SK-N-SH treated with all-trans-retinoic acid at 6 μM for 48 hours (cell line): ENCODE results near the gene EDA.

ENCODE experiments used
- ATAC-seq: fragments of 200-7000 bp; cut with Tn5 transposase; 3 replicates; pipeline ENCODE4 v1.9.1; 2020; ENCODE audit warnings: mild to moderate bottlenecking, moderate library complexity
- ARNTL ChIP-seq: fragments of 450-650 bp; formaldehyde crosslinking; IDR thresholded peaks from 2 replicates; pipeline ENCODE4 v1.5.0; 2020; ENCODE audit warnings: low read depth, mild to moderate bottlenecking, moderate library complexity, borderline replicate concordance
- BACH2 ChIP-seq: fragments of 250-450 bp; sonication (Bioruptor Pico); IDR thresholded peaks from 2 replicates; pipeline ENCODE4 v1.9.0; 2021; ENCODE audit warnings: mild to moderate bottlenecking, borderline replicate concordance
- CSDC2 ChIP-seq: fragments of 250-450 bp; sonication (Bioruptor Pico); IDR thresholded peaks from 2 replicates; pipeline ENCODE4 v1.5.0; 2020; ENCODE audit warnings: mild to moderate bottlenecking, moderate library complexity
- ESRRG ChIP-seq: fragments of 250-450 bp; sonication (Bioruptor Pico); IDR thresholded peaks from 2 replicates; pipeline ENCODE4 v1.6.1; 2021; ENCODE audit warnings: mild to moderate bottlenecking
- GLIS3 ChIP-seq: fragments of 250-450 bp; sonication (Bioruptor Pico); IDR thresholded peaks from 2 replicates; pipeline ENCODE4 v1.5.0; 2020; ENCODE audit warnings: mild to moderate bottlenecking, moderate library complexity
- ISL1 ChIP-seq: fragments of 250-450 bp; sonication (Bioruptor Pico); IDR thresholded peaks from 2 replicates; pipeline ENCODE4 v2.1.2; 2022; ENCODE audit warnings: mild to moderate bottlenecking, moderate library complexity
- OSR1 ChIP-seq: fragments of 250-450 bp; sonication (Bioruptor Pico); IDR thresholded peaks from 2 replicates; pipeline ENCODE4 v1.8.0; 2022; ENCODE audit warnings: moderate library complexity, mild to moderate bottlenecking, inconsistent platforms
- PATZ1 ChIP-seq: fragments of 250-450 bp; sonication (Bioruptor Pico); IDR thresholded peaks from 2 replicates; pipeline ENCODE4 v1.8.0; 2020; ENCODE audit warnings: mild to moderate bottlenecking, moderate library complexity, borderline replicate concordance
- PPARA ChIP-seq: fragments of 250-450 bp; sonication (Bioruptor Pico); IDR thresholded peaks from 2 replicates; pipeline ENCODE4 v1.5.0; 2020; ENCODE audit warnings: mild to moderate bottlenecking, borderline replicate concordance
- SNAI2 ChIP-seq: fragments of 250-450 bp; sonication (Bioruptor Pico); IDR thresholded peaks from 2 replicates; pipeline ENCODE4 v1.5.0; 2020; ENCODE audit warnings: mild to moderate bottlenecking, moderate library complexity
- TCF4 ChIP-seq: fragments of 250-450 bp; sonication (Bioruptor Pico); IDR thresholded peaks from 2 replicates; pipeline ENCODE4 v1.8.0; 2021; ENCODE audit warnings: mild to moderate bottlenecking, moderate library complexity, borderline replicate concordance
- TOX ChIP-seq: fragments of 250-450 bp; sonication (Bioruptor Pico); IDR thresholded peaks from 2 replicates; pipeline ENCODE4 v1.8.0; 2021; ENCODE audit warnings: mild to moderate bottlenecking, moderate library complexity, borderline replicate concordance
- TSHZ2 ChIP-seq: fragments of 250-450 bp; sonication (Bioruptor Pico); IDR thresholded peaks from 2 replicates; pipeline ENCODE4 v1.5.0; 2020; ENCODE audit warnings: mild to moderate bottlenecking, moderate library complexity
- ZC3H10 ChIP-seq: fragments of 250-450 bp; sonication (Bioruptor Pico); IDR thresholded peaks from 2 replicates; pipeline ENCODE4 v1.5.1; 2021; ENCODE audit warnings: mild to moderate bottlenecking, moderate library complexity
- ZFP3 ChIP-seq: fragments of 250-450 bp; sonication (Bioruptor Pico); IDR thresholded peaks from 2 replicates; pipeline ENCODE4 v1.5.0; 2020; ENCODE audit warnings: mild to moderate bottlenecking, moderate library complexity
- ZFP30 ChIP-seq: fragments of 450-650 bp; formaldehyde crosslinking; IDR thresholded peaks from 2 replicates; pipeline ENCODE4 v1.5.0; 2022; ENCODE audit warnings: mild to moderate bottlenecking, moderate library complexity
- ZNF565 ChIP-seq: fragments of 450-650 bp; formaldehyde crosslinking; conservative IDR thresholded peaks from 2 replicates; pipeline ENCODE4 v1.5.0; 2020; ENCODE audit warnings: low read depth, mild to moderate bottlenecking, moderate library complexity
- ZNF70 ChIP-seq: fragments of 450-650 bp; formaldehyde crosslinking; IDR thresholded peaks from 2 replicates; pipeline ENCODE4 v1.5.0; 2020; ENCODE audit warnings: mild to moderate bottlenecking, moderate library complexity
- ZNF8 ChIP-seq: fragments of 450-650 bp; formaldehyde crosslinking; IDR thresholded peaks from 2 replicates; pipeline ENCODE4 v1.5.0; 2020; ENCODE audit warnings: mild to moderate bottlenecking, moderate library complexity
- TF ChIP-seq, protein P1 (sequence below): fragments of 250-450 bp; sonication (Bioruptor Pico); IDR thresholded peaks from 2 replicates; pipeline ENCODE4 v1.5.1; 2020; ENCODE audit warnings: low read depth, mild to moderate bottlenecking, moderate library complexity
- TF ChIP-seq, protein P2 (sequence below): fragments of 250-450 bp; sonication (Bioruptor Pico); IDR thresholded peaks from 2 replicates; pipeline ENCODE4 v1.5.1; 2021; ENCODE audit warnings: mild to moderate bottlenecking, moderate library complexity

The EDA gene

GRCh38 chrX:70029863-70030262 lies 413.9 kb downstream of the EDA start (continued):
- TF ChIP-seq TSHZ2 (CRISPR knock-in tag): no peak

GRCh38 chrX:70030301-70030767 lies 414.4 kb downstream of the EDA start:
- ATAC-seq: peak; percentile 82
- TF ChIP-seq, protein P1, sequence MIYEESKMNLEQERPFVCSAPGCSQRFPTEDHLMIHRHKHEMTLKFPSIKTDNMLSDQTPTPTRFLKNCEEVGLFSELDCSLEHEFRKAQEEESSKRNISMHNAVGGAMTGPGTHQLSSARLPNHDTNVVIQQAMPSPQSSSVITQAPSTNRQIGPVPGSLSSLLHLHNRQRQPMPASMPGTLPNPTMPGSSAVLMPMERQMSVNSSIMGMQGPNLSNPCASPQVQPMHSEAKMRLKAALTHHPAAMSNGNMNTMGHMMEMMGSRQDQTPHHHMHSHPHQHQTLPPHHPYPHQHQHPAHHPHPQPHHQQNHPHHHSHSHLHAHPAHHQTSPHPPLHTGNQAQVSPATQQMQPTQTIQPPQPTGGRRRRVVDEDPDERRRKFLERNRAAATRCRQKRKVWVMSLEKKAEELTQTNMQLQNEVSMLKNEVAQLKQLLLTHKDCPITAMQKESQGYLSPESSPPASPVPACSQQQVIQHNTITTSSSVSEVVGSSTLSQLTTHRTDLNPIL: no peak

- no peak for TF ChIP-seq ZNF70 (CRISPR knock-in tag)
- no peak for TF ChIP-seq ESRRG (CRISPR knock-in tag)
- ATAC-seq: no peak
Observed at GRCh38 chrX:70032792-70033191, 416.9 kb downstream of the EDA start.

DNA sequence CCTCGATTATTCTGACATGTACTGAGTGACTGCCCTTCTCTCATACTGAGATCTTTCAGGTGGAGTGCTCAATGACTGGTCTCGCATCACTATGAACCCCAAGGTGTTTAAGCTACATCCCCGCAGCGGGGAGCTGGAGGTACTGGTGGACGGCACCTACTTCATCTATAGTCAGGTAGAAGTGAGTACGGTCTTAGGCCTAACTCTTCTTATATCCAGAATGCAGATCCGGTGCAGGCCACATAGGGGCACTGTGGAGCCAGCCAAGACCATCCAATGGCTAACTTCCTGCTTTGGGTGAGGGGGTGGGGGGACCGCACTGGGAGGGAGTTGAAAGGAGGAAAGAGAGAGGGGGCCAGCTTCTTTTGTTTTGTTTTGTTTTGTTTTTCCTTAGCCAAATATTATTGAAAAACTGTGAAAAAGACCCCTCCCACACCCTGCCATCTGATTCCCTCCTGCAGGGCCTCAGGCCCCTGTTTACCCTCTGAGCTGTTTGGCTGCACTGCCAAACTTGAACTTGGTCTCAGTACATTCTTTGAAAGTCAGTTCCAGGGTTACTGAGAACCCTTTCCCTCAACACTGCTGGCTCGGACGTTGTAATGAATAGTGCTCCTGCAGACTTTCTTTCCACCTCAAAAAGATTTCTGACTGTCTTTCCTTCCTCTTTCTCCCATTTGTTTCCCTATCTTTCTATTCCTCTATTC lies 417.6 kb downstream of the EDA start:
- ATAC-seq: peak; percentile 84
- TF ChIP-seq ZFP3 (CRISPR knock-in tag) (no peak), ZNF8 (CRISPR knock-in tag) (no peak), PPARA (CRISPR knock-in tag) (no peak), BACH2 (no peak), ESRRG (CRISPR knock-in tag) (no peak), ZNF565 (no peak), ISL1 (no peak), TCF4 (CRISPR knock-in tag) (no peak), SNAI2 (no peak), ZNF70 (CRISPR knock-in tag) (no peak), ZC3H10 (CRISPR knock-in tag) (no peak), OSR1 (CRISPR knock-in tag) (no peak), GLIS3 (CRISPR knock-in tag) (no peak), ARNTL (no peak), PATZ1 (CRISPR knock-in tag) (no peak), TOX (CRISPR knock-in tag) (no peak), ZFP30 (no peak), CSDC2 (CRISPR knock-in tag) (no peak)
- TF ChIP-seq, protein P2, sequence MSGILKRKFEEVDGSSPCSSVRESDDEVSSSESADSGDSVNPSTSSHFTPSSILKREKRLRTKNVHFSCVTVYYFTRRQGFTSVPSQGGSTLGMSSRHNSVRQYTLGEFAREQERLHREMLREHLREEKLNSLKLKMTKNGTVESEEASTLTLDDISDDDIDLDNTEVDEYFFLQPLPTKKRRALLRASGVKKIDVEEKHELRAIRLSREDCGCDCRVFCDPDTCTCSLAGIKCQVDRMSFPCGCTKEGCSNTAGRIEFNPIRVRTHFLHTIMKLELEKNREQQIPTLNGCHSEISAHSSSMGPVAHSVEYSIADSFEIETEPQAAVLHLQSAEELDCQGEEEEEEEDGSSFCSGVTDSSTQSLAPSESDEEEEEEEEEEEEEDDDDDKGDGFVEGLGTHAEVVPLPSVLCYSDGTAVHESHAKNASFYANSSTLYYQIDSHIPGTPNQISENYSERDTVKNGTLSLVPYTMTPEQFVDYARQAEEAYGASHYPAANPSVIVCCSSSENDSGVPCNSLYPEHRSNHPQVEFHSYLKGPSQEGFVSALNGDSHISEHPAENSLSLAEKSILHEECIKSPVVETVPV (CRISPR knock-in tag): no peak
- TF ChIP-seq, protein P1: no peak
